ENCODE data around the gene TRIP12. TPM values are rescaled to one million over a fixed set of nuclear protein-coding genes. Genes with fewer than 3 reads are reported as not detected.
A peak's percentile ranks its signal among the peaks of the same experiment; 100 is the strongest.

Gene TRIP12
- total and polyA plus RNA-seq, 10 donors = 15.3 to 263 (median 189) TPM

- H3K4me1 ChIP-seq = peaks cover 9 to 28% (median 24%) of the 10 kb centered on the region in 6 donors
These were observed 203.8 kb downstream of the TRIP12 start for GRCh38 chr2:229718057-229718456.

DNA sequence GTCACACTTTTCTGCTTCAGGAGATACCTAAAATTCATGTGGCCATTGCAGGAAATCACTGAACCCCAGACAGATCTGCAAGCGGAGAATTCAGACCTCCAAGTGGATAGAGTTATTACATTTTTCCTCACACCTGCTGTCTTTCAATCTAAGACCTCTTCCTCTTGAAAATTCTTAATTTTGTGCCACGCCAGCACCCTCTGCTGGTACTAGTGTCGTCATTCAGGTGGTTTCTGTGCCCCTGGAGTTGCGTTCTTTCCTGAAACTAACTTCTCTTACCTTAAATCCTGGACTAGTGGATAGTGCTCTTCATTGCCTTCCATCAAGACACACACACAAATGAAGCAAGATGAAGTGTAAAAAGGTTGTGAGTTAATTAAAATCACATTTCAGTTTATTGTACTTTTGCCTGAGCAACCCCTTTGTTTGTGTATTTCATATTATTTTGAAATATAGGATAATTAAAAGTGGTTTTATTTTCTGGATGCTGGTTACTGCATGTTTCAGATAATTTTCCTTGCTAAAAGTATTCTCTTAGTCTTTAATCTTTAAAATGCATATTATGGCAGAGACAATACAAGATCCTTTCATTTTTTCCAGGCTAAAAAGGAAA, 205.8 kb downstream of the TRIP12 start:
- TF ChIP-seq POLR2AphosphoS5 (IDR thresholded peaks at IDR 0.05) (no peak), CTCF (IDR thresholded peaks at IDR 0.05 in 8 of 11, conservative IDR thresholded peaks at IDR 0.05 in 3 of 11) (peak in 5 of 11 experiments; percentile 27 to 38 (median 30)), POLR2A (IDR thresholded peaks at IDR 0.05) (no peak)
- DNase-seq = no peak
- H3K27me3 ChIP-seq (replicated peaks in 1 of 7) = peaks cover 0 to 98% (median 52%) of the 10 kb centered on the region in 7 donors
- 5 to 11% (median 7%) methylated on average over 4 of the region's 4 CpGs for WGBS, 5 donors
- H3K27ac ChIP-seq = no peak overlapping the region
- H3K4me3 ChIP-seq = no peak overlapping the region
- peaks cover 9 to 30% (median 24%) of the 10 kb centered on the region in 6 donors for H3K4me1 ChIP-seq
- intact Hi-C loops (cut with DNase I; ENCODE audit: low total_unique reads) = no loop called here
- peaks cover 0 to 5% (median 0%) of the 10 kb centered on the region in 8 donors for H3K9me3 ChIP-seq
- no peaks in the 10 kb centered on the region for H3K36me3 ChIP-seq

More at GRCh38 chr2:229718057-229718456, 203.8 kb downstream of the TRIP12 start:
- Histone ChIP-seq H3K27me3 (replicated peaks in 1 of 7) (peaks cover 0 to 77% (median 34%) of the 10 kb centered on the region in 7 donors), H3K27ac (no peak overlapping the region), H3K4me3 (no peak overlapping the region), H3K36me3 (no peaks in the 10 kb centered on the region), H3K9me3 (no peaks in the 10 kb centered on the region)
- no peak for DNase-seq
- 41 to 57% (median 47%) methylated on average over 2 of the region's 2 CpGs for WGBS, 5 donors
- intact Hi-C loops (cut with DNase I; ENCODE audit: low total_unique reads) = no loop called here
- TF ChIP-seq POLR2A (IDR thresholded peaks at IDR 0.05) (no peak), CTCF (IDR thresholded peaks at IDR 0.05 in 8 of 11, conservative IDR thresholded peaks at IDR 0.05 in 3 of 11) (no peak), POLR2AphosphoS5 (IDR thresholded peaks at IDR 0.05) (no peak)

DNA sequence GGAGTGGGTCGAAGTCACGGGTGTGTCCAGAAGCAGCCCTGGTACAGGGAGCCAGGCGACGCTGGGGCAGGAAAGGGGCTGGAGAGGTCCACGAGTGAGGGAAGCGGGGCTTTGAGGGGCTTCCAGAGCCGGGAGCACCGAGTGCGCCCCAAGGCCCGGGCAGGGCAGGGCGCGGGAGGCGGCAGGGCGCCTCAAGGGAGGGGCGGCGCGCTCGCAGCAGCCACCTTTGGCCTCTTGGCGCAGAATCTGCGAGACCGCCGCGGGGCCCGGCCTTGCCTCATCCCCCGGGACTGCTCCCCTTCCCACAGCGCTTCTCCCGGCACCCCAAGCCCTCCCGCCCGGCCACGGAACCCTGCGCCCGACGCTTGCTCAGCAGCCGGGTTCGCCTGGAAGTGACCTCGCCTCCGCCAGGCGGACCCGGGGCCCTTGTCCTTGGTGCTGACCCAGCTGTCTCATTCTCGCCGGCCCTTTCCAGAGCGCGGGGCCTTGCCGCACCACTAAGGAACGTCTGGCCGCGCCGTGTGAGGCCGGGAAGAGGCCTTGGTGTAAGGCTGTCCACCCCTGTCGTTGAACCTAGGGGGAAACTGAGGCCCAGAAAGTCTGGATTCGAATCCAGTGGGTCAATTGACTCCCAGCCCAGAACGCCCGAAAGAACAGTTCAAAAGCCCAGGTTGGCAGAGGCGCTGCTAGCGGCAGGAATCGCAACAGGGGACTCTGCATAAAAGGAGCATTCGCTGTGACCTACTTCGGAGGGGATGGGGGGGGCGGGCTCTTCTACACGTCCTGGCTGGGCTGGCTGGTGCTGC, 206.9 kb downstream of the TRIP12 start:
- H3K27me3 ChIP-seq (replicated peaks in 1 of 7) = peaks cover 0 to 99% (median 56%) of the 10 kb centered on the region in 7 donors
- H3K27ac ChIP-seq = no peak overlapping the region
- DNase-seq = peak; percentile 78
- peaks cover 9 to 30% (median 24%) of the 10 kb centered on the region in 6 donors for H3K4me1 ChIP-seq
- H3K9me3 ChIP-seq = peaks cover 0 to 5% (median 0%) of the 10 kb centered on the region in 8 donors
- H3K36me3 ChIP-seq = no peaks in the 10 kb centered on the region
- H3K4me3 ChIP-seq = peak overlapping the region in 7 of 8 donors; percentile 38 to 70 (median 46)
- intact Hi-C loops (cut with DNase I; ENCODE audit: low total_unique reads) = no loop called here
- WGBS, 5 donors = 1 to 9% (median 2%) methylated on average over 40 to 60 of the region's 60 CpGs
- TF ChIP-seq POLR2A (IDR thresholded peaks at IDR 0.05) (no peak), POLR2AphosphoS5 (IDR thresholded peaks at IDR 0.05) (peak in 1 of 3 donors; percentile 34)

DNA sequence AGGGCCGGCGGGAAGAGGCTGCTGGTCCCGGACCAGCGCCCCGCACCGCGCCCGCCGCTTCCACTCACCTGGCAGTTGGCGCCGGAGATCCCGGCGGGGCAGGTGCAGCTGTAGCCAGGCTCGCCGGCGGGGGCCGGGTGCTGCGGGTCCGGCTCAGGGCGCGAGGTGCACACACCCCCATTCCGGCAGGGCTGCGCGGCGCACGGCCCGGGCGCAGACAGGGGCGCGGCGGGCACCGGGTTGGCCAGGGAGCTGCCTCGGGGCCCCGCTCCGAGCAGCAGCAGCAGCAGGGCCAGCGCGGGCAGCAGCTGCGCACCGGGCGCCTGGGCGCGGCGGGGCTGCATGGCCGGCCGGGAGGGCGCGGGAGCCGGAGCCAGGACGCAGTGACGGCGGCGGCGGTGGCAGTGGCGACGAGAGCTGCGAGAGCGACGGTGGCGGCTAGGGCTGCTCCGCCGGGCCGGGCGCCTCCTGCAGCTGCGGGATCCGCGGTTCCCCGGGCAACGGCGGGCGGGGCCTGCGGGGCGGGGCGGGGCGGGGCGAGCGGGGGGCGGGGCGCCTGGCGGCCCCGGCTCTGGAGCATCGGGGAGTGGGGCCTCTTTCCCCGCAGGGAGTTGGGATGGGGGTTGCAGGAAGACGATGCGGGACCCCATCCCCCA, 207.6 kb downstream of the TRIP12 start, which contains the start of gene DNER:
TSS of gene DNER (minus strand) at position 476 of the 656 bp plus-strand sequence. CDS start at position 344, 132 bp downstream.
- peaks cover 0 to 99% (median 56%) of the 10 kb centered on the region in 7 donors for H3K27me3 ChIP-seq (replicated peaks in 1 of 7)
- DNase-seq = peak; percentile 79
- no peaks in the 10 kb centered on the region for H3K36me3 ChIP-seq
- H3K4me3 ChIP-seq = peak within 1 kb of the TSS in 7 of 8 donors; percentile 38 to 70 (median 46)
- peaks cover 9 to 30% (median 24%) of the 10 kb centered on the region in 6 donors for H3K4me1 ChIP-seq
- intact Hi-C loops (cut with DNase I; ENCODE audit: low total_unique reads) = no loop called here
- WGBS, 5 donors = 0 to 1% (median 1%) methylated on average over 14 to 84 of the region's 84 CpGs; no CpG with 5 or more reads in 1 of the 5 donors
- H3K27ac ChIP-seq = no peak within 1 kb of the TSS
- no peak for TF ChIP-seq CTCF (IDR thresholded peaks at IDR 0.05 in 8 of 11, conservative IDR thresholded peaks at IDR 0.05 in 3 of 11)
- no peak for TF ChIP-seq POLR2A (IDR thresholded peaks at IDR 0.05)
- no peak for TF ChIP-seq POLR2AphosphoS5 (IDR thresholded peaks at IDR 0.05)
- peaks cover 0 to 5% (median 0%) of the 10 kb centered on the region in 8 donors for H3K9me3 ChIP-seq
